HTR-8/SVneo (cell line): Measurements from ENCODE around the gene GALNT18.
"Not testable (repeated sequence)": the region's sequence is repeated elsewhere in the genome, so short reads cannot be mapped to it uniquely, and the experiment has no call there.

ENCODE experiments used
- DNase-seq: peaks from one replicate; pipeline ENCODE4 v3.0.0; 2011; ENCODE audit warnings: low spot score, mixed read lengths; ENCODE audit not compliant: insufficient read length
- FAIRE-seq: peaks from 2 replicates; lab custom pipeline; 2011; peaks lifted over from hg19 to GRCh38; lab: Jason Lieb, UNC

Gene GALNT18

DNA sequence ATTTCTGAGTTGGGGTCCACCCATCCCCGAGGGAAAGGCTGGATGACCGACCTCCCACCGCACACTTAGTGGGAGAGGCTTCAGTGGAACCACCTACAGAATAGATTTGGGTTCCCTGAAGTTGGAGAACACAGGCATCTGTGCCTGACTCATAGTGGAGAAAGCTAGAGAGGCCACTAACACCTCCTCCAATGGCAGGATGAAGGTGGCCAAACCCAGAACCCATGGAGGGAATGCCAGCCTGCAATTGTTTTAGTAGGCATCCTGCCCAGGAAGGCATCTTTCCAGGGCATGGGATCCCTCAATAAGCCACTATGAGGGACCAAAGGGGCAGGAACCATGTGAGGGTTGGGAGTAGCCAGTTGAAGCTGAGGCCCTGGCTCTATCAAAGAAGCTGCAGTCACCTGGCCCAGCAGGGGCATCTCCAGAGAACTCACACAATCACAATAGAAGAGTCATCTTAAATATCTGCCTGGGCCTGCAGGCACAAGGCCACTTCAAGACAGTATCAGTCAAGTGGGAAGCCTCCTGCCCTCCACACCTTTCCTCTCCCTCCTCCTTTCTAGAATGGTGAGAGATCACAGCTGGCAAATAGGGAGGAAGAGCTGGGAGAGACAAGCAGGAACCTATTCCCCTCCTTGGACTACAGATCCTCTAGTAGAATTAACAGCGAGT is 144.7 kb downstream of the GALNT18 start:
- DNase-seq (no peak), FAIRE-seq (no peak)

DNA sequence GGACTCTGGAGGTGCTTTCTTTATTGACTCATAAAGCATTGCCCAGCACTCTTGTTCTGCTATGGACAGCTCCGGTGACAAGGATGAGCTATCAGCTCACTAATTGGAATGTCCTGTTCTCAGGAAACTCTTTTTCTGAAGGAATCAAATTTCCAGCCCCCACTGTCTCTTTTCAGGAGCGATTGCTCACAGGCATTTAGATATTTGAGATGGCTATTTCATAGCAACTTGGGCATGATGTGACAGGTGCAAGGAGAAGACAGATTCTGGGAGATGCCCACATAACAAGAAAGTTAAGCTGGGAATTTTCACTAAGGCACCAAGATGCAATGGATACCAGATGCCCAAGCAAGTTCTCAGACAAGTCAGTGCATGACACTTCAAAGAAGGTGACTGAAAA is 145.3 kb downstream of the GALNT18 start:
- DNase-seq (no peak), FAIRE-seq (no peak)

DNA sequence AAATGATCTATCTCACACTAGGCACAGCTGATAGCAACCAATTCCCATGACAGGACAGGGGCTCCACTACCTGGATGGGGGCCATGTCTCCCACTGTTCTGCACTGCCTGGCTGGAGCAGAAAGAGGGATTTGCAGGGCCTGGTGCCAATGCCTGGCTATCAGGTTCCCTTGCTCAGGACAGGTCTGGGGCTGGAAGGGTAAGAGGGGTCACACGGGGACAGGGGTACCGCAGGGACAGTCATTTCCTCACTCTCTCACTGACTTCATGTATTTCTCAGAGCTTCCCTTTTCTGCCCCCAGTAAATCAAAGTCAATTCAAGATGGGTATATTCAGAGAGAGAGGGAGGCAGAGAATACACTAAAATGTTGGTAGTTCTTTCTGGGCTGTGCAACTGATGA is 149.7 kb downstream of the GALNT18 start:
- DNase-seq: no peak
- FAIRE-seq: no peak

DNA sequence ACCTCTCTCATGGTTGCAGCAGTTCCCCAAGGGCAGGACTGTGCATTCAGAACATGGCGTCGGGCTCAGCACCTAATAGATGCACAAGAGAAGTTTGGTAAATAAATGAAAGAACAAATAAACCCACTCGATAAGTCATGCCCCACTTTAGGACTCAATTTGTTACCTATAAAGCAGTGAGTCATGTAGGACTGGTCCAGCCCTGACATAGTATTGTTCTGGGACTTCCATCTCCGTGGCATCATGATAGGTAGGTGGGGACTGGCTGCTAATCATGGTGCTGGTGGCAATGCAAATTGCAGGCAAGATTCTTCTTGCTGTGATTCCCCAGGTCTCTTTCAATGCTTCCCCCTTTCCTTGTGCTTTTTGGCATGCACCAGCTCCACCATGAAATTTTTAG is 150.6 kb downstream of the GALNT18 start:
- no peak for DNase-seq
- FAIRE-seq: no peak

DNA sequence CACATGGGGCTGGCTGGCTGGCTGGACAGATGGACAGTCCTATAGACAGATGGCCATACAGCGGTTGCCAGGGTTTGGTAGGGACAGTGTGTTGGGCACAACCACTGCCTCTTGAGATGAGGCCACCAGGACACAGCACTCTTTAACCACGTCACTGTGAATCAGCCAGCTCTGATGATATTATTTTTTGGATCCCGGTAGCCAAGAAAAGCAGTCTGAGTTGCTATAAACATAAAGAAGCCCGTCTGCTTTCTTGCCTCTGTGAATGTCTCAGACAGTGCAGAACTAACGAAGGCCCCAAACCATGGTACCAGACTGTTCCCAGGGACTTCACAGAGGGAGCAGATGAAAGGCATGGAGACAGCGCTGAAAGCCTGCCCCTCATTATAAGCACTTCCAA is 152.9 kb downstream of the GALNT18 start:
- DNase-seq (no peak), FAIRE-seq (no peak)

DNA sequence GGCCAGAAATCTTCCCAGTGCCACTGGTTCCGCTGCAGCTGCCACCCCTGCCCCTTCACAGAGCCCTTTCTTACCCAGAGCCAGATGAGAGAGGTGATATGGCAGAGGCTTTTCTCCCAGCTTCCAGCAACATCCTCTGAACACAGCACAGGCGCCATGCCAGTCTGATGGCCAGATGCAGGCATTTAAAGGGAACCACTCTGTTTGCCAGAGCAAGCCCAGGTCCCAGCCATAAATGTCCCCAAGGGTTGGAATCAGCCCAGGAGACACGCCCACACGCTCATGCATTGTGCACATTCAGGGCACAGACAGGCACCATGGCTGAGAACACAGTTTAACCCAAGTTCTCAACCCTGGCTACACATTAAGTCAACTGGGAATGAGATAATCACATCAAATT is 154.5 kb downstream of the GALNT18 start:
- no peak for DNase-seq
- no peak for FAIRE-seq

DNA sequence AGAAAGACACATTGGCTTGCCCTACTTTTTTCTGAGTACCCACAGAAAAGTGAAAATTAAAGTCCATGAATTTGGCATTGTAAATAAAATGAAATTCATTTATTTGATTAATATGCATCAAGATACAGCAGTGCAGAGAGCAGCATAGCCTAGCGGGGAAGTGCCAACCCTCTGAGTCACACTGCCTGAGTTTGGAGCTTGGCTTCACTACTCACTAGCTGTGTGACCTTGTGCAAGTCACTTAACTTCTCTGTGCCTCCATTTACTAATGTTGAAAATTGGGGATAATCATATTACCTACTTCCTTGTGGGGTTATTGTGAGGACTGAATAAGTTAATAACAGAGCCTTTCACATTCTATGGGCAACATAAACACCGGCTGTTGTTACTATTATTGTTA is 157.2 kb downstream of the GALNT18 start:
- FAIRE-seq (no peak), DNase-seq (no peak)

DNA sequence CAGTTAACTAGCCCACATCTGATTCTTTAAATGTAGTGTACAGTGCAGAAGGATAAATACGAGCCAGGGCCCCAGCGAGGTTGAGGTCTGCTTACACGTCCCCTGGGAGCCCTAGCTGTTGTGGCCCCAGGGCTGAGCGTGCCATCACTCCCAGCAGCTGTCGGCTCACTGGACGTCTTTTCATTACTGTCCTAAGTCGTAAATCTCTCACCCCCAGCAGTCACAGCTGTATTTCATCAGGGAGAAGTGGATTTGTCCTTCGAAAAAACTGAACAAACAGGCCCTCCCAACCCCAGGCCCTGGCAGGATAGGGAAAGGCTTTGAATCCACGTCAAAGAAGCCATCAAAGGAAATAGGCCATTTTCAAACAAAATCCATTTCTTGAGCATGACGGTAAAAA is 158.4 kb downstream of the GALNT18 start:
- DNase-seq (no peak), FAIRE-seq (no peak)

DNA sequence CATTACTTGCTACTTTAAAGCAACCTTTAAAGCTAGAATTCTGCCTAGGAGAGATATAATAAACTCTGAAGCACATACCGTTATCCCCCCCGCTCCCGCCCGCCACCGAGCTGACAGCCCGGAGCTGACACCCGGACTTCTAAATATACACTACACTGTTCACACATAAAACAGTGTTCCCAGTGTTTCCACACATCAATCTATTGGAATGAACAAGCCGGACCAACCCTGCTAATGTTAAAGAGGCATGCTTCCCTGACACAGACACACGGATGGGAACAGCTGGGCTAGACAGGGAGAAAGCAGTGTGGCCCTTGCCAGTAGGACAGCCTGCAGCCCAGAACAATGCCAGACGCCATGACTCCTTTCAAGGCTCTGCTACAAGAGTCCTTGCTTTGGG is 160.3 kb downstream of the GALNT18 start:
- FAIRE-seq (no peak), DNase-seq (no peak)

DNA sequence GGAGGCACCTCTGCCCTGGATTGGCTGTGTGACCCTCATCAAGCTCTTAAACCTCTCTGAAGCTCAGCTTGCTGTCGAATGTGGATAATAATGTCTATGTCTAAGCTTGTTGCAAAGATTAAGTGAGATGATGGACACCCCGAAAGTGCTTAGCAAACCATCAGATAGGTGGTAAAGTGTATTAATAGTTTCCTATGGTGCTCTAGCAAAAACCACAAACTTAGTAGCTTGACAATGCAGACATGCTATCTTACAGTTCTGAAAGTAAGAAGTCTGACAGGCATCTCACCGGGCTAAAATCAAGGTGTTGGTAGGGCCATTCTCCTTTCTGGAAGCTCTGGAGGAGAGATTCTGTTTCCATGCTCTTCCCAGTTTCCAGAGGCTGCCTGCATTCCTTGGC is 162.2 kb downstream of the GALNT18 start:
- FAIRE-seq: no peak

DNA sequence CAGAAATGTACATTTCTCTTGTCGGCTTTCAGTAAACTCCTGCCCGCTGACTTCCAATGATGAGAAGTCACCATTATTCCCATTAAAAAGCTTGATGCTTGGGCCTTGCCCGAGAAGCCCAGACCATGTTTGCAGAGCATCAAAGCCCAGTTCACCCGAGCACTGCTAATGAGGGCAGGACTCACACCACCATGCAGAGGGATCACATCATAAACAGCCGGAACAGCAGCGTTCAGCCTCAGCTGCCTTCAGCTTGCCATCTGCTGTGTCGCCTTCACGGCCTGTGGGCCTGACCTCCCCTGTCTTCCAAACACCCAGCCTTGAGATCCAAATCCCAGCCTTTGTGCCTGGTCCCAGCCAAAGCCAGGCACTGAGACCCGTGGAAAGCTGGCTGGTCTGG is 163.3 kb downstream of the GALNT18 start:
- FAIRE-seq (no peak), DNase-seq (no peak)

More for the DNA sequence above, 162.2 kb downstream of the GALNT18 start:
- no peak for DNase-seq

DNA sequence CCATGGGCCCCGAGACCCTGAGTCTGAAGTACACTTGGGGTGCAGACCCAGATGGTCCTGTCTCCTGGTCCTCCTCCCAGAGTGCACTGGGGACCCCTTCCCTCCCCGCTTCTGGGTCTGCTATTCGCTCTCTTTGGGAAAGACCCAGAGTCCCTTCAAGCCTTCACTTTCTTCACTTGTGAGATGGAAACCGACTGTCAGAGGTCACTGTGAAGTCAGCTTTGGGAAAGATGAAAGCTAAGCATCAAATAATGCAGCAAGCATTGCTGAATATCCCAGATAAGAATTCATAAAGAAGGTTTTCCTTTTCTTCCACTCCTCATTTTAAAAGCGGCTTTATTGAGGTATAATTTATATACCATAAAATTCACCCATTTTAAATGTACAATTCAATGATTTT is 163.8 kb downstream of the GALNT18 start:
- FAIRE-seq: no peak

DNA sequence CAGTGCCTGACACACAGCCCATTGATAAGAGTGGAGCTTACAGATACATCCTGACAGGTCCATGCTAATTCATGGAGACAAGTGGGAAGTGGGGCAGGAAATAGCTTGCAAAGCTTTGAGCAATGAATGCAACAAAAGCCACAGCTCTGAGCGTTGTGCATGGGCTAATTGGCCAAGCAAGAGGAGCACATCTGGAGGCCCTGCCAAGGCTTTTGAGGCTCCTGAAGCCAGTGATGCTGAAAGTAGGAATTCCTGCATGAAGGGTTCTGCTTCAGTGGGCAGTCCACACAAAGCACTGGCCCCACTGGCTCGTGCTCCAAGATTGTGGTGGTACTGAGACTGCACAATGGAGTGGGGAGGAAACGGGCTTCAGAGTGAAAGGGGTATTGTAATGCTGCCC is 164.9 kb downstream of the GALNT18 start:
- DNase-seq: no peak
- no peak for FAIRE-seq

More for the DNA sequence above, 163.8 kb downstream of the GALNT18 start:
- no peak for DNase-seq

DNA sequence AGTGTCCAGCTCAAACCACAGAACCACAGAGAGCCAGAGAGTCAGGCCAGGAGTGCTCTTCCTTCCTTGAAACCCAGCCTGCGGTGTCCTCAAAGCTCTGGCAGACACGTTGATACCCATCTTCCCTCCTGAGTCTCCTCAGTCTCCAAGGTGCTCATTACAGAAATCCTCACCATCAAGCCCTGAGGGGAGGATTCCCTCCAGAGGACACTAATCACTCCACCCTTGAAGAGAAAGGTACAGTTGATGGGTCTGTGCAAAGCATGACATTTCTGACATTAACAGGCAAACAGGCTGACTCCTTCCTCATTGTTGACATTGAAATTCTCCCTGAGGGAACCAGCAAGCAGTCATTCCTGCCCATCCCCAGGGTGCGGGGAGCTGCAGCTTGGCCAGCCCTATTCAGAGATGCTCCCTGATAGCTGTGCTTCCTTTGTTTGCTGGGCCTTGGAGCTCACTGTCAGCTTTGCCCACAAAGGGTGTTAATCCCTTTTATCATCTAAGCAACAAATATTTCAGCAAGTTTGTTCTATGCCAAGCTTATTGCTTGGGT is 167.1 kb downstream of the GALNT18 start:
- FAIRE-seq: no peak
- no peak for DNase-seq

DNA sequence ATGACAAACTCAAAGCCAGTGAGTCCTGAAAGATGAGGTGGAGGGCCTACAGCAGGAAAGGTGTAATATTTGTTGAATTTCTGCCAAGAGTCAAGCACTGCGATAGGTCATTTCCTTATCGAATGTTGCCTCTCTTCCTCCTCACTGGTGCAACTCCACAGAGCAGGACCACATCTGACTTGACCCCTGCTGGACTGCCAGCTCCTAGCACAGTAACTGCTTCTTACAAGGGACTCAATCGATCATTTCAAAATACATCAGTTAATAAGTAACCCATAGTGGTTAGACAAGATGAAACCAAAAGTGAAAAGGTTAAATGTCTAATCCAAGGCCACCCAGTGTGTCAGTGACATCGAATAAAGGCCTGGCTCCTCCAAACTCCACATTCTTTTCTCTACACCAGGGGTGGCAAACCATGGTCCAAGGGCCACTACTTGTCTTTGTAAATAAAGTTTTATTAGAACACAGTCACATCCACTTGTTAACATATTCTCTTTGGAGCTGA is 170.3 kb downstream of the GALNT18 start:
- DNase-seq (peak; percentile 19), FAIRE-seq (no peak)

DNA sequence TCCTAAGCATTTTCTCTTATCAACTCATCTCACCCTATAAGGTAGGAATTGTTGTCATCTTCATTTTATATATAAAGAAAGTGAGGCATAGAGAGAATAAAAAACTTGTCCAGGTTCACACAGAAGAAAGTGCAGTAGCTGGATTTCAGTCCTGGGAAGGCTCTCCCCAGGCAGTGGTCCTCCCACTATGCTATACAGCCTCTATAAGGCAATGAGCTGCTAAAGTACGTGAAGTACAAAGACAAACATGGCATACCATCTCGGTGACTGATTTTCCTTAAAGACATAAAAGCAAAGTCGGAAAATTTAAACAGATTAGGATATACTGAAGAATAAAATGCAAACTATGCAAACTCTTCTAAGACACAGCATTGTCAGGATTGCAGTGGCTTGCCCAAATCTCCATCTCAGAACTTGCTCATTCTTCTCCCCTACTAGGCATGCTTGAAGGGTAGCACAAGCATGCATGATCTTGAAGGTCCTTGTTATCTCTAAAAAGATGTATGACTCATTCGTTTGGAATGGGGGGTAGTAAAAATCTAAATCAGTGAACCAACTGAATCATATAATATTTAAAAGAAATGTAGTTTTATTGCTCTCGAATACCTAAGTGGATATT is 171.0 kb downstream of the GALNT18 start:
- FAIRE-seq: no peak
- peak; percentile 19 for DNase-seq

DNA sequence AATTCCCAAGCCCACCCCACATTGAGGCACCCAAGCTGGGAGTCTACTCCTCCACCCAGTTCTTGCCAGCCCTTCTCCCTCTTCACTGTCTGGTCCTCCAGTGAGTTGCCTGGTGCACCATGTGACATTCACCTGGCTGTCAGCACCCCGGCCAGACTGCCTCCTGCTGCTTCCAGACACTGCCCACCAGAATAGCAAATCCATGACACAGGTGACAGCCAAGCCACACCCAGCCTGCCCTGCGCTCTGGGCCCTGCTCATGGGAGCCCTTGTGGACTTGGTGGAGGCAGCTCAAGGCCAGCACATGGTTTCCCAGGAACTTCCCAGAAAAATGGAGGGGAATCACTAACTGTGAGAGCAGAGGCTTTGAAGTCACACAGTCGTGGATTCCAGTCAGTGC is 172.5 kb downstream of the GALNT18 start:
- no peak for FAIRE-seq
- DNase-seq: no peak

DNA sequence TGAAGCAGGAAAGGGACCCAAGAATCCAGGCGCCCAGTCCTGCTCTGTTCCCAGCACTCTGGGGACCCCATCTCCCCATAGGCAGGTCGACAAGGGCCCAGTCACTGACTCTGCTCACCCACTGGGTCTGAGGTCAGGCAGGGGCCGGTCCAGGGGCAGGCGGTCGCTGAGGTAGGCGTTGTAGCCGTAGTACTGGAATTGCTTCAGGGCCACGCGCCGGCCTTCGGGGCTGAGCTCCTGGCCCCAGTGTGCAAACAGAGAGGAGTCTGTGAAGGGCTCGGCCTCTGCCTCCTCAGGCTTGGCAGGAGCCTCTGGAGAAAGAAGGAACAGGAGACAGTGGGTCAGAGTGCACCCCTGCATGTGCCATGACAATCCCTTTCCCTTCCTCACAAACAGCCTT is 173.2 kb downstream of the GALNT18 start:
- DNase-seq: no peak
- no peak for FAIRE-seq

DNA sequence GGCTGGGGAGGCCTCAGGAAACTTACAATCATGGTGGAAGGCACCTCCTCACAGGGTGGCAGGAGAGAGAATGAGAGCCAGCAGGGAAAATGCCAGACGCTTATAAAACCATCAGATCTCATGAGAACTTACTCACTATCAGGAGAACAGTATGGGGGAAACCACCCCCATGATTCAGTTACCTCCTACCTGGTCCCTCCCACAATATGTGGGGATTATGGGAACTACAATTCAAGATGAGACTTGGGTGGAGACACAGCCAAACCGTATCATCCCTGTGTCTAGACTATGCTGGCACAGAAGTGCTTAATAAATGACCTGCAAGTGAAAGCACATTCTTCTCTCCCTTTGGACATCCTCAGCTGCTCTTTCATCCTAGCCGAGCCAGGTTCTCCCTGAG is 174.2 kb downstream of the GALNT18 start:
- DNase-seq, FAIRE-seq: not testable (repeated sequence)

DNA sequence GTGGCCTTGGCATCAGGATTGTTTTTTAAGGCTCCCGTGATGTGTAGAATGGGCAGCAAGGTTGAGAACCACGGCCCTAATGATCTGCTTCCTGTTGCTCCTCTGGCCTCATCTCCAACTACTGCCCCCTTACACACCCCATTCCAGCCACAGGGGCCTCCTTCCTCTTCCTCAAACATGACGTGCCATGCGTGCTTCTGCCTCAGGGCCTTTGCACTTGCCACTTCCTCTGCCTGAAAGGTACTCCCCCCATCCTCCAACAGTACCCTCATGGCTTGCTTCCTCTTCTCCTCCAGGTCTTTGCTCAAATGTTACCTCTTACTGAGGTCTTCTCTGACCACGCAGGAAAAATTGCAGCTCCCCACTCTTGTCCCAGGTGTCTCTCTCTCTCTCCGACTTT is 174.8 kb downstream of the GALNT18 start:
- FAIRE-seq: no peak

DNA sequence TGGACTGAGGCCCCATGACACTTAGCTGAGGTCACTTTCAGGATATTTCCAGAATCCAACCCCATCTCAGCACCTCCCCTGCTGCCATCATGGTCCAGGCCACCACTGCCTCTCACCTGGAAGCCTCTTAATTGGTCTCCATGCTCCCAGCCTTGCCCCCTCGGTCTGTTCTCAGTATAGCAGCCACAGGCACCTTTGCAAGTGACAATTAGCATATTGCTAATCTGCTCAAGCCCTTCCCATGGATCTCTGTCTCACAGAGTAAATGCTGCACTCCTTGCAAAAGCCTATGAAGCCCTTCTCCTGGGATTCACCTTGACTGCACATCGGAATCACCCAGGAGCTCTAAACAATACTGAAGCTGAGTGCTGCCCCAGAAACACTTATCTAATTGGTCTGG is 175.2 kb downstream of the GALNT18 start:
- DNase-seq: no peak
- FAIRE-seq: no peak

More for the DNA sequence above, 174.8 kb downstream of the GALNT18 start:
- DNase-seq: no peak
